ENCODE results near the gene XIAP.
A peak's percentile ranks its signal among the peaks of the same experiment; 100 is the strongest.
"Not testable (repeated sequence)": the region's sequence is repeated elsewhere in the genome, so short reads cannot be mapped to it uniquely, and the experiment has no call there.

The XIAP gene

GRCh38 chrX:123878252-123878721 lies 18.4 kb downstream of the XIAP start:
- peaks cover 33% of the 10 kb centered on the region for H3K9me3 Mint-ChIP-seq
- H3K27ac Mint-ChIP-seq, result no peak overlapping the region
- peaks cover 34% of the 10 kb centered on the region for H3K36me3 Mint-ChIP-seq (ENCODE audit: low read depth)
- no peaks in the 10 kb centered on the region for H3K27me3 Mint-ChIP-seq (ENCODE audit: low read depth, poor library complexity)
- TF ChIP-seq, protein P1, sequence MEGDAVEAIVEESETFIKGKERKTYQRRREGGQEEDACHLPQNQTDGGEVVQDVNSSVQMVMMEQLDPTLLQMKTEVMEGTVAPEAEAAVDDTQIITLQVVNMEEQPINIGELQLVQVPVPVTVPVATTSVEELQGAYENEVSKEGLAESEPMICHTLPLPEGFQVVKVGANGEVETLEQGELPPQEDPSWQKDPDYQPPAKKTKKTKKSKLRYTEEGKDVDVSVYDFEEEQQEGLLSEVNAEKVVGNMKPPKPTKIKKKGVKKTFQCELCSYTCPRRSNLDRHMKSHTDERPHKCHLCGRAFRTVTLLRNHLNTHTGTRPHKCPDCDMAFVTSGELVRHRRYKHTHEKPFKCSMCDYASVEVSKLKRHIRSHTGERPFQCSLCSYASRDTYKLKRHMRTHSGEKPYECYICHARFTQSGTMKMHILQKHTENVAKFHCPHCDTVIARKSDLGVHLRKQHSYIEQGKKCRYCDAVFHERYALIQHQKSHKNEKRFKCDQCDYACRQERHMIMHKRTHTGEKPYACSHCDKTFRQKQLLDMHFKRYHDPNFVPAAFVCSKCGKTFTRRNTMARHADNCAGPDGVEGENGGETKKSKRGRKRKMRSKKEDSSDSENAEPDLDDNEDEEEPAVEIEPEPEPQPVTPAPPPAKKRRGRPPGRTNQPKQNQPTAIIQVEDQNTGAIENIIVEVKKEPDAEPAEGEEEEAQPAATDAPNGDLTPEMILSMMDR (IDR thresholded peaks at IDR 0.05), result no peak
- H3K4me3 Mint-ChIP-seq, result no peak overlapping the region
- DNase-seq, result no peak
- peaks cover 9% of the 10 kb centered on the region for H3K4me1 Mint-ChIP-seq

GRCh38 chrX:123881330-123881729 lies 21.5 kb downstream of the XIAP start:
- Mint-ChIP-seq H3K27me3 (ENCODE audit: low read depth, poor library complexity) (no peaks in the 10 kb centered on the region), H3K27ac (peak overlapping the region; percentile 57), H3K9me3 (peaks cover 37% of the 10 kb centered on the region), H3K4me1 (peaks cover 9% of the 10 kb centered on the region), H3K36me3 (ENCODE audit: low read depth) (peaks cover 29% of the 10 kb centered on the region), H3K4me3 (no peak overlapping the region)
- no peak for DNase-seq
- TF ChIP-seq, protein P1 (IDR thresholded peaks at IDR 0.05), result no peak

GRCh38 chrX:123882391-123882790 lies 22.5 kb downstream of the XIAP start:
- DNase-seq, result no peak
- peaks cover 9% of the 10 kb centered on the region for H3K4me1 Mint-ChIP-seq
- H3K36me3 Mint-ChIP-seq (ENCODE audit: low read depth), result peaks cover 25% of the 10 kb centered on the region
- H3K27me3 Mint-ChIP-seq (ENCODE audit: low read depth, poor library complexity), result no peaks in the 10 kb centered on the region
- peaks cover 35% of the 10 kb centered on the region for H3K9me3 Mint-ChIP-seq
- no peak overlapping the region for H3K27ac Mint-ChIP-seq
- no peak overlapping the region for H3K4me3 Mint-ChIP-seq
- TF ChIP-seq, protein P1 (IDR thresholded peaks at IDR 0.05), result no peak

DNA sequence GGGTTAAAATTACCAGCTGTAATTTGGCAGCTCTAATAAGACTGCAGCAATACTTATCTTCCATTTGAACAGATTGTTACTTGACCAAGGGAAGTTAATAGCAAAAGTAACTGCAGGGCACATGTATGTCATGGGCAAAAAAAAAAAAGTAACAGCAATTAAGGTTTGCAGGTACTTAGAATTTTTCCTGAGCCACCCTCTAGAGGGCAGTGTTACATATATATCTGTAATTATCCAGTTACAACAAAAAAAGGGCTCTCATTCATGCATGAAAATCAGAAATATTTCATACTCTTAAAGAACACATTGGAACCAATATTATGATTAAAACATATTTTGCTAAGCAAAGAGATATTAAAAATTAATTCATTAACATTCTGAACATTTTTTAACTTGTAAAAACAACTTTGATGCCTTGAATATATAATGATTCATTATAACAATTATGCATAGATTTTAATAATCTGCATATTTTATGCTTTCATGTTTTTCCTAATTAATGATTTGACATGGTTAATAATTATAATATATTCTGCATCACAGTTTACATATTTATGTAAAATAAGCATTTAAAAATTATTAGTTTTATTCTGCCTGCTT lies 25.1 kb downstream of the XIAP start:
- Mint-ChIP-seq H3K4me1 (peaks cover 9% of the 10 kb centered on the region), H3K27ac (no peak overlapping the region), H3K9me3 (peaks cover 31% of the 10 kb centered on the region), H3K4me3 (no peak overlapping the region), H3K36me3 (ENCODE audit: low read depth) (peaks cover 24% of the 10 kb centered on the region), H3K27me3 (ENCODE audit: low read depth, poor library complexity) (no peaks in the 10 kb centered on the region)
- DNase-seq, result peak; percentile 12
- TF ChIP-seq, protein P1 (IDR thresholded peaks at IDR 0.05), result peak; percentile 51

GRCh38 chrX:123899701-123900100 lies 39.8 kb downstream of the XIAP start:
- peaks cover 4% of the 10 kb centered on the region for H3K27me3 Mint-ChIP-seq (ENCODE audit: low read depth, poor library complexity)
- H3K36me3 Mint-ChIP-seq (ENCODE audit: low read depth), result peaks cover 59% of the 10 kb centered on the region
- H3K4me3 Mint-ChIP-seq, result no peak overlapping the region
- no peak for DNase-seq
- no peaks in the 10 kb centered on the region for H3K4me1 Mint-ChIP-seq
- TF ChIP-seq, protein P1 (IDR thresholded peaks at IDR 0.05), result no peak
- peaks cover 40% of the 10 kb centered on the region for H3K9me3 Mint-ChIP-seq
- H3K27ac Mint-ChIP-seq, result no peak overlapping the region

DNA sequence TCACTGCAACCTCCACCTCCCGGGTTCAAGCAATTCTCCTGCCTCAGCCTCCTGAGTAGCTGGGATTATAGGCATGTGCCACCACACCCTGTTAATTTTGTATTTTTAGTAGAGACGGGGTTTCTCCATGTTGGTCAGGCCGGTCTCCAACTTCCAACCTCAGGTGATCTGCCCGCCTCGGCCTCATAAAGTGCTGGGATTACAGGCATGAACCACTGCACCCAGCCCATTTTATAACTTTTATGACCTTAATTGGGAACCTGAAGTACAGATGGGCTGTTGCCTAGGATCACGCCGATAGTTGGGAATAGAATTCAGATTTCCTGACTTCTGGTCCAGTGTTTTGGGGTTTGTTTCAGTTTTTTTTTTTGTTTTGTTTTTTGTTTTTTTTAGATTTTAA lies 43.4 kb downstream of the XIAP start:
- H3K4me1 Mint-ChIP-seq; H3K27ac Mint-ChIP-seq; H3K4me3 Mint-ChIP-seq; H3K27me3 Mint-ChIP-seq (ENCODE audit: low read depth, poor library complexity); DNase-seq: not testable (repeated sequence)
- Mint-ChIP-seq H3K9me3 (peaks cover 42% of the 10 kb centered on the region), H3K36me3 (ENCODE audit: low read depth) (peaks cover 41% of the 10 kb centered on the region)
